Measurements from ENCODE around the gene EIPR1.

Gene EIPR1

DNA sequence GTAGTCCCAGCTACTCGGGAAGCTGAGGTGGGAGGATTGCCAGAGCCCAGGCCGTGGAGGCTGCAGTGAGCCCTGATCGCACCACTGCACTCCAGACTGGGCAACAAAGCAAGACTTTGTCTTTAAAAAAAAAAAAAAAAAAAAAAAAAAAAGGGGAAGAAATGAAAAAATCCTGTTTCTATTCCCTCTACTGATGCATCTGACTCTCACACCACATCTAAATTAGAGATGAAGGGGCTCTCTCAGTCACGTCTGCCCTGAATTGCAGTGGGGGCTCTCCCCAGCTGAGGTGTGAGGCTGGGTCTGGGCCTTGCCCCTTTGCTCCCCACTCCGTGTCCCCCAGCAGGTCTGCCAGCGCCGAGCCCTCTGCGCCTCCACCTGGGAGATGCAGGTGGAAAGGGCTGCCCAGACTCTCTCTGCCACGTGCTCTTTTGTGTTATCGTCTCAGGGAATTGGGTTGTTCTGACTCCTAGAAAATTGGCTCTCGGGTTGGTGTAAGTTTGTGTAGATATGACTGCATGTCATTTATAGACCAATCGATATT is 32.1 kb upstream of the EIPR1 start:
- no peak for TF ChIP-seq YY1 (IDR thresholded peaks at IDR 0.05; ENCODE audit: insufficient read depth, insufficient read length)
- no peak for TF ChIP-seq SUZ12 (IDR thresholded peaks at IDR 0.05; ENCODE audit: extremely low read depth, insufficient read depth, insufficient read length)
- TF ChIP-seq ZNF274 (IDR thresholded peaks at IDR 0.05; ENCODE audit: low read depth, low read length) = no peak
- no peaks in the 10 kb centered on the region for H3K4me1 ChIP-seq (ENCODE audit: insufficient read depth, insufficient read length)
- no peak for DNase-seq (ENCODE audit: low read depth, low spot score)
- no peak overlapping the region for H3K9ac ChIP-seq (ENCODE audit: insufficient read length, low read depth)
- H3K27me3 ChIP-seq (ENCODE audit: insufficient read depth, insufficient read length) = no peaks in the 10 kb centered on the region
- H3K9me3 ChIP-seq (ENCODE audit: insufficient read depth, low read length) = no peaks in the 10 kb centered on the region
- peaks cover 31% of the 10 kb centered on the region for H3K36me3 ChIP-seq (ENCODE audit: insufficient read depth, insufficient read length, low read length)
- H3K4me3 ChIP-seq (ENCODE audit: insufficient read length, low read depth) = no peak overlapping the region

GRCh38 chr2:3408781-3409180 is 31.2 kb upstream of the EIPR1 start:
- no peak for TF ChIP-seq ZNF274 (IDR thresholded peaks at IDR 0.05; ENCODE audit: low read depth, low read length)
- no peak for TF ChIP-seq YY1 (IDR thresholded peaks at IDR 0.05; ENCODE audit: insufficient read depth, insufficient read length)
- TF ChIP-seq SUZ12 (IDR thresholded peaks at IDR 0.05; ENCODE audit: extremely low read depth, insufficient read depth, insufficient read length) = no peak
- no peak for DNase-seq (ENCODE audit: low read depth, low spot score)
- Histone ChIP-seq H3K4me1 (ENCODE audit: insufficient read depth, insufficient read length) (no peaks in the 10 kb centered on the region), H3K36me3 (ENCODE audit: insufficient read depth, insufficient read length, low read length) (peaks cover 27% of the 10 kb centered on the region), H3K9me3 (ENCODE audit: insufficient read depth, low read length) (no peaks in the 10 kb centered on the region), H3K9ac (ENCODE audit: insufficient read length, low read depth) (no peak overlapping the region), H3K4me3 (ENCODE audit: insufficient read length, low read depth) (no peak overlapping the region), H3K27me3 (ENCODE audit: insufficient read depth, insufficient read length) (no peaks in the 10 kb centered on the region)

GRCh38 chr2:3406501-3406900 is 28.9 kb upstream of the EIPR1 start:
- no peaks in the 10 kb centered on the region for H3K4me1 ChIP-seq (ENCODE audit: insufficient read depth, insufficient read length)
- H3K9me3 ChIP-seq (ENCODE audit: insufficient read depth, low read length) = no peaks in the 10 kb centered on the region
- no peak for DNase-seq (ENCODE audit: low read depth, low spot score)
- no peak for TF ChIP-seq ZNF274 (IDR thresholded peaks at IDR 0.05; ENCODE audit: low read depth, low read length)
- TF ChIP-seq SUZ12 (IDR thresholded peaks at IDR 0.05; ENCODE audit: extremely low read depth, insufficient read depth, insufficient read length) = no peak
- TF ChIP-seq YY1 (IDR thresholded peaks at IDR 0.05; ENCODE audit: insufficient read depth, insufficient read length) = no peak
- H3K4me3 ChIP-seq (ENCODE audit: insufficient read length, low read depth) = no peak overlapping the region
- peaks cover 43% of the 10 kb centered on the region for H3K36me3 ChIP-seq (ENCODE audit: insufficient read depth, insufficient read length, low read length)
- no peak overlapping the region for H3K9ac ChIP-seq (ENCODE audit: insufficient read length, low read depth)
- no peaks in the 10 kb centered on the region for H3K27me3 ChIP-seq (ENCODE audit: insufficient read depth, insufficient read length)

- no peak for DNase-seq (ENCODE audit: low read depth, low spot score)
- TF ChIP-seq ZNF274 (IDR thresholded peaks at IDR 0.05; ENCODE audit: low read depth, low read length) (no peak), SUZ12 (IDR thresholded peaks at IDR 0.05; ENCODE audit: extremely low read depth, insufficient read depth, insufficient read length) (no peak), YY1 (IDR thresholded peaks at IDR 0.05; ENCODE audit: insufficient read depth, insufficient read length) (no peak)
- H3K9me3 ChIP-seq (ENCODE audit: insufficient read depth, low read length) = no peaks in the 10 kb centered on the region
- no peak overlapping the region for H3K4me3 ChIP-seq (ENCODE audit: insufficient read length, low read depth)
- no peaks in the 10 kb centered on the region for H3K27me3 ChIP-seq (ENCODE audit: insufficient read depth, insufficient read length)
- H3K36me3 ChIP-seq (ENCODE audit: insufficient read depth, insufficient read length, low read length) = peaks cover 48% of the 10 kb centered on the region
- H3K9ac ChIP-seq (ENCODE audit: insufficient read length, low read depth) = no peak overlapping the region
- H3K4me1 ChIP-seq (ENCODE audit: insufficient read depth, insufficient read length) = no peaks in the 10 kb centered on the region
These were observed 28.3 kb upstream of the EIPR1 start for GRCh38 chr2:3405876-3406275.

- no peak for DNase-seq (ENCODE audit: low read depth, low spot score)
- no peaks in the 10 kb centered on the region for H3K9me3 ChIP-seq (ENCODE audit: insufficient read depth, low read length)
- no peak overlapping the region for H3K9ac ChIP-seq (ENCODE audit: insufficient read length, low read depth)
- no peaks in the 10 kb centered on the region for H3K27me3 ChIP-seq (ENCODE audit: insufficient read depth, insufficient read length)
- H3K36me3 ChIP-seq (ENCODE audit: insufficient read depth, insufficient read length, low read length) = peaks cover 54% of the 10 kb centered on the region
- H3K4me3 ChIP-seq (ENCODE audit: insufficient read length, low read depth) = no peak overlapping the region
- peaks cover 5% of the 10 kb centered on the region for H3K4me1 ChIP-seq (ENCODE audit: insufficient read depth, insufficient read length)
- no peak for TF ChIP-seq ZNF274 (IDR thresholded peaks at IDR 0.05; ENCODE audit: low read depth, low read length)
- TF ChIP-seq YY1 (IDR thresholded peaks at IDR 0.05; ENCODE audit: insufficient read depth, insufficient read length) = no peak
- TF ChIP-seq SUZ12 (IDR thresholded peaks at IDR 0.05; ENCODE audit: extremely low read depth, insufficient read depth, insufficient read length) = no peak
These were observed 27.7 kb upstream of the EIPR1 start for GRCh38 chr2:3405307-3405706.

GRCh38 chr2:3404349-3404894 is 26.8 kb upstream of the EIPR1 start:
- H3K9me3 ChIP-seq (ENCODE audit: insufficient read depth, low read length) = no peaks in the 10 kb centered on the region

DNA sequence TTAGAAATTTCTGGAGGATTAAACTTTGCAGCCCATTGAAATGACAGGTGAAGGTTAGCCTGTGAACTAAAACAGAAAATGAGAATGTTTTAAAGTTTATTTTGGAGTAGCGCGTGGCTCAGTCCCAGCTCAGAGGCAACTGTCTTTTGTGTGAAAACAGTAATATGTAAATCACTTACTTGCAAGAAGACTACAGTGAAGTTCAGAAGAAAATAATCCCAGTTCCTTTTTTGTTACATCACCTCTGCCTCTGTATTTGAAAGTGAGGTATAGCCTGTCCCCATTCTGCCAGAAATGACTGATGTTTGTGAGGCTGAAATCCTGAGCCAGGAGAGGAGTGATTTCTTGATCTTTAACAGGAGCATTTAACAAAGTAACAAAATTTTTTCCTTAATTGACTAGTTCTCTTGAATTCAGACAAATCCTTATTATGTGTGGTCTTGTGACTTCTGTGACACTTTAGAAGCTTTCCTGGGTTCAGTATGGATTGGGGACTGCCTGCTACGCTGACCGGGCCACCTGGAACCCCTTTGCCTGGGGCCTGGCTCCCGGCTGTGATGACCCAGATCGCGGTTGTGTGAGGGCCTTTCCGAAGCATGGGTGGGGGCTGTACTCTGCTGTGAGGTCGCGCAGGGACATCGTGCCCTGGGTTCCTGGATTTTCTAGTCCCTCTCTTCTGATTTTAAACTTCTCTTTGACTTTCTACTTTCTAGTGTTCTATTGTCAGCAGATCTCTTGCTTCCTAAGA is 26.1 kb upstream of the EIPR1 start:
- no peak overlapping the region for H3K9ac ChIP-seq (ENCODE audit: insufficient read length, low read depth)
- H3K4me1 ChIP-seq (ENCODE audit: insufficient read depth, insufficient read length) = peaks cover 7% of the 10 kb centered on the region
- TF ChIP-seq YY1 (IDR thresholded peaks at IDR 0.05; ENCODE audit: insufficient read depth, insufficient read length) = no peak
- no peak for TF ChIP-seq SUZ12 (IDR thresholded peaks at IDR 0.05; ENCODE audit: extremely low read depth, insufficient read depth, insufficient read length)
- TF ChIP-seq ZNF274 (IDR thresholded peaks at IDR 0.05; ENCODE audit: low read depth, low read length) = no peak
- no peaks in the 10 kb centered on the region for H3K27me3 ChIP-seq (ENCODE audit: insufficient read depth, insufficient read length)
- no peaks in the 10 kb centered on the region for H3K9me3 ChIP-seq (ENCODE audit: insufficient read depth, low read length)
- peaks cover 52% of the 10 kb centered on the region for H3K36me3 ChIP-seq (ENCODE audit: insufficient read depth, insufficient read length, low read length)
- H3K4me3 ChIP-seq (ENCODE audit: insufficient read length, low read depth) = no peak overlapping the region
- no peak for DNase-seq (ENCODE audit: low read depth, low spot score)

More at GRCh38 chr2:3404349-3404894, 26.8 kb upstream of the EIPR1 start:
- H3K9ac ChIP-seq (ENCODE audit: insufficient read length, low read depth) = no peak overlapping the region
- H3K4me1 ChIP-seq (ENCODE audit: insufficient read depth, insufficient read length) = peaks cover 7% of the 10 kb centered on the region
- H3K36me3 ChIP-seq (ENCODE audit: insufficient read depth, insufficient read length, low read length) = peaks cover 54% of the 10 kb centered on the region
- DNase-seq (ENCODE audit: low read depth, low spot score) = no peak
- no peak overlapping the region for H3K4me3 ChIP-seq (ENCODE audit: insufficient read length, low read depth)
- no peak for TF ChIP-seq ZNF274 (IDR thresholded peaks at IDR 0.05; ENCODE audit: low read depth, low read length)
- no peaks in the 10 kb centered on the region for H3K27me3 ChIP-seq (ENCODE audit: insufficient read depth, insufficient read length)
